Stimulated activated CD4-positive, alpha-beta T cell treated with anti-CD3 and anti-CD28 coated beads, Interleukin-1b, Interleukin-23, amount 100 ng/mL, for 1 hour (primary cell): ENCODE results near the gene BACE1.

ENCODE experiments used
- DNase-seq, 2 donors: peaks; one replicate each; pipeline ENCODE4 v3.0.0-alpha.2; 2020; ENCODE audit warnings: low read depth in 2 of 2

BACE1 gene

GRCh38 chr11:117309310-117309709 is 6.7 kb downstream of the BACE1 start:
- DNase-seq = no peak

GRCh38 chr11:117305145-117305544 is 10.9 kb downstream of the BACE1 start:
- no peak for DNase-seq

DNA sequence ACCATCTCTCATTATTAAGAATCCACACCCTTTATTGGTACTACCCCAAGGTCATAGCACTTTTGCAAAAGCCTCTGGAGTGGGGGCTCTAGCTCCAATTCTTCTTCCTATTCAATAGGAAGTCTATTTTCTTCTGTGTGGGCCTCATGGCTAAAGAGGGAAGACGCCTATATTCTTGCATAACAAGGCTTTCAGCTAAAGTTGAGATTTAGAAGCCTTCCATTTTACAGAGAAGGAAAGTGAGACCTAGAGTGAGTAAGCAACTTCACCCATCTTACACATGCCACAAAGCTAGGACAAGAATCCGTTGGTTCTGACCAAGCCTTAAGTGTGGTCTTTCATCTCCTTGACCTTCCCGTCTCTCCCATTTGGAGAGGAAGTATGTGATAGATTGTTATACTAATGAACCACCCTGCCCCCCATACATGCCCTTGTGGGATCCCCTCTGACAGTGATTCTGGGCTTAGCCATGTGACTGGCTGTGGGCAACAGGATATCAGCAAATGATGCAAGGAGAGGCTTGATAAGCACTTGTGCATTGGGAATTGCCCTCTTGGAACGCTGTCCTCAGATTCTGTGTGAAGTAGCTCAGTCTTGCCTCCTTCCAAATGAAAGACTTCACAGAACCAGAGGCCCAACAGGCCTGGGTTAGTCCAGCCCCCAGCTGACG is 12.3 kb downstream of the BACE1 start:
- no peak for DNase-seq

- DNase-seq = no peak
Observed at GRCh38 chr11:117303101-117303500, 13.0 kb downstream of the BACE1 start.

GRCh38 chr11:117302228-117302627 is 13.8 kb downstream of the BACE1 start:
- DNase-seq = no peak

DNA sequence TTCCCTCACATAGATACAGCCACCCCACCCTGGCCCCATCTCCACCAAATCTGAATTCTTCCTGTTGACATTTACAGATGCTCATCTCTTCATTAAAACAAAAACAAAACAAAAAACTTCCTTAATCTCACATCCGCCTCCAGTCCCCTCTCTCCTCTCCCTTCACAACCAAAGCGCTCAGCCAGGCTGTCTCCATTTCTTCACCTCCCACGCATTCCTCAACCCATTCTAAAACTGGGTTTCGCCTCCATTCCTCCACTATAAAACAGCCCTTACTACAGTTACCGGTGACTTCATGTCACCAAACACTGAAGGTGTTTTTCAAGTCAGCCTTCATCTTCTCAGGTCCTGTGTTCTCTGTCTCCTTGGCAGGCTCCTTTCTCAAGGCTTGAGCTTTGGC is 15.3 kb downstream of the BACE1 start:
- no peak for DNase-seq

DNA sequence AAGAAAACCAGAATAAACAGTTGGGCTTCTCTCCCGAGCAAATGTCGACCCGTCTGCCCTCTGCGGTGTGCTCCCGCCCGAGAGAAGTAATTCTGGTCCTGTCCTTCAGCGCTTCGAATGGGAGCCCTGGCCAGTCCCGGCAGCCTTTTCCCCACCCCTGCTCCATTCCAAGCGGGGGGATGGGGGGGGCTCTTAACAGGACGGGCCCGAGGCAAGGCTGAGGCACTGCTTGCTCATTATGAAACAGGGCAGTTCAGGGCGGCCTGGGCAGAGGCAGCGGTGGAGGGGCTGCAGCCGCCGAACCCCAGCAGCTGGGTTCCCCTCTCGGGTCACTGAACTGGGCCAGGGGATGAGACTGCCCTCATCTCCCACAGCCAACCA is 15.8 kb downstream of the BACE1 start:
- DNase-seq = no peak

DNA sequence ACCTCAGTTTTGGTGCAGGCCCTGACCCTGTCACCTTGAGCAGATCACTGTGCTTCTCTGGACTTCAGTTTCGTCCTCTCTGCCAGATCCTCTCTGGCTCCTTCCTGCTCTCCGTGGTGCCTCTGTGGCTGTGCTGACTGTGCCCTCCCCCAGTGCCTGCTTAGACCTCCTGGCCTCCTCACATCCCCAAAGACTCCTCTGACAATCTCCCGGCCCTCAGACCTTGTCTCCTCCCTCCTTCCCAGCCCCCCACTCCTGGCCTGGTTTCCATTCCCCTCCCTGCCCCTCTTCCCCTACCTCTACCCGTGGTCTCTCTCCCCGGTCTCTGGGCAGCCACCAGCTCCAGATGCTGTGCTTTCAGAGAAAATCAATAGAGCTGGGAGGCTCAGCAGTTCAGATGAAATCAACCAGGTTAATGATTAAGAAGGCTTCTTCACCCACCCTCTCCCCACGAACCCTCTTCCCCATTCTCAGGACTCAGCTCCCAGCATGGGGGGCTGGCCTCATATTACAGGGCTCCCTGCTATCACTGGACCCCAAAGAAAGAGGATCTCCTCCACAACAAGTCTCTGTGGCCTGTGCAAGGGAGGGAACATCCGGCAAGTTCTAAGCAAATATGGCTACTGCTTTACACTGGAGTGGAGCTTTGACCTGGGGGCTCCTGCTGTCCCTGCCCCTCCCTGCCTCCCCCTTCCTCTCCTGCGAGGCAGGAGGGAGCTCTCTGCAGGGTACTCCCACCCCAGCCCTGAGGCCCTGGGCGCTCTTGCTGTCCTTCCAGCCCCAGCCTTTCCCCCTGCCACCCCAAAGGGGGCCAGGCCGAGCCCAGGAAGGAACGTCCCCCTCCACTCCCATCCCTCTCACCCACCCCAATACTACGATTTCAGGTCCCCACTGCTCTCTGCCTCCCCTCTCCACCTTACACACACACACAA is 16.4 kb downstream of the BACE1 start:
- DNase-seq = no peak

- no peak for DNase-seq
Observed at GRCh38 chr11:117298195-117298594, 17.9 kb downstream of the BACE1 start.

- no peak for DNase-seq
Observed at GRCh38 chr11:117296881-117297280, 19.2 kb downstream of the BACE1 start.

DNA sequence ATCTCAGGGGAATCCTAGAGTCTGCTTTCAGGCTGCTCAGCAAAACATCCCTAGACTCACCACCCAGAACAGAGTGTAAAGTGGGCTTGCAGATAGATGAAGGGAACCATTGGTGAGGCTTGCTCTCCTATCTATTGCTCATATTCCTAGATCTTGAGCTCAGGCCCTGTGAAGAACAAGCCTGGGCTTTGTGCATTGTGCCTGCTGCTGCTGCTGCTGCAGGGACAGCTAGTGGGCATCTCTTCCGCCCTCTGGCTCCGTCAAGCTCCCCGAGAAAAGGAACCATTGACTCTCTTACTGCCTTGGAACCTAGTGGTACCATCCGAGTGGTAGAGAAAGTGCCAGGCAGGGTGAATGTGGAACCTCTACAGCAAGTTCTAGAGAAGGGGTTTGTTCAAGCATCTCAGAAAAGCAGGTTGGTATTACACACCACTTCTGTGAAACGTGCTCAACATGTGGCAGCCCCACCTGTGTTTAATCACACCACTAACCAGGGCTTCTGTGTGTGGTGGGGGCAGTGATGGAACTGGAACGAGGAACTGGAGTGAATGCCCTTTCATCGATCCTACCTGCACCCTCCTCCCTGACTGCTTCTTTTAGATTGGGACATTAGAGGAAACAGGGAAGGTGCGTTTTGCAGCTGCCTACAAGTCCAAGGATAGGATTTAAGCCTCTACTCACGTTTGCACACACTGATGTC is 20.5 kb downstream of the BACE1 start:
- no peak for DNase-seq

DNA sequence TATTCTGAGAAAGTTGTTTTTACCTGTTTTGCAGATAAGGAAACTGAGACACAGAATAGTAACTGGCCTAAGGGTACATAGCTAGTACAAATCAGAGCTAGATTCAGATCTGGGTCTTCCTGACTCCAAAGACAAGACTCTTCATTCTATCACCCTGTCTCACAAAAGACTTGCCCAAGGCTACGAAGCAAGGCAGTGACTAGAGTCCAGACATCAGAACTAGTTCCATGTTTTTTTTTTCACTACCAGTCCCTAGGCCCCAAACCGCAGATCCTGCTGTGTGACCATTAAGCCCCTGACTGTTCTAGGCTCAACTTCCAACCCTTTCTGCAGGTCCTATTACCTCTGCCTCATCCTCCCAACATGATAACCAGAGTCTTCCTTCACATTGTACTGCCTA is 23.4 kb downstream of the BACE1 start:
- no peak for DNase-seq

DNA sequence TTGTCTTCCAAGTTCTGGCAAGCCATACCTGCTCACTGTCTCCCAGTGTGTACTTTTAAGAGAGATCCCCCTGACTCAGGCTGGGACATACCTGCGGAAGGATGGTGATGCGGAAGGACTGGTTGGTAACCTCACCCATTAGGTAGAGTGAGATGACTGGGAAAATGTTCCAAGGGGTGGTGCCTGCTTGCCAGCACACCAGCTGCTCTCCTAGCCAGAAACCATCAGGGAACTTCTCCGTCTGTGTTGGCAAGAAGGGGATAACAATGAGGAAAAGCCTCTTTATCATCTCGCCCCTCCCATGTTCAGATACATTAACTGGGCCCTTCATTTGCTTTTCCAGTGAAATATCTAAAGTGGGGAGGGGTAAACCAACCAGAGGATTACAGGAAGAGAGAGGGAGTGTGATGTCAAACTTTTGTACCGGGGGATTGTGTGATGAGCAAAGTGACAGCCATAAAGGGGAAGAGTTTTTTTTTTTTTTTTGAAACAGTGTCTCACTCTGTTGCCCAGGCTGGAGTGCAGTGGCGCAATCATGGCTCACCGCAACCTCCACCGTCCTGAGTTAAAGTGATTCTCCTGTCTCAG is 25.2 kb downstream of the BACE1 start, which contains the start of gene BACE1-AS:
TSS of gene BACE1-AS (plus strand) at position 538 of the 588 bp plus-strand sequence.
- DNase-seq = no peak

GRCh38 chr11:117289795-117290194 is 26.3 kb downstream of the BACE1 start:
- no peak for DNase-seq

GRCh38 chr11:117287668-117288067 is 28.4 kb downstream of the BACE1 start:
- DNase-seq = no peak

DNA sequence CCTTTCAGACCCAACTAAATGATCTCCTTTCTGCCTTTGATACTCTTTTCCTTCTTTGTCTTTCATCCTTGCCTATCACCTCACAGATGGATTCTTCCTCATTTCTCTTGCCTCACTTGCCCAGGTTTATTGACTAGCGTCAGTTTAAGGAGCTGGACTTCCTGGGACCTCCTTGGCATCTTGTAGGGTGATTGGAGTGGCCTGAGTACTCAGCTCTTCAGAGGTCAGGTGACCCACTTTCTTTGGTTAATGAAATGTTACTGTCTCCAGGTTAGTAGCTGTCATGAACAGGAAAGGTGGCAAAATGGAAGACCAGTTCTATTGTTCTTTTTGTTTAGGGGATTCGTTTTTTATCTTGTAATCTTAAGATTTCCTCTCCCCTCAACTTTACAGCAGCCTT is 29.5 kb downstream of the BACE1 start:
- no peak for DNase-seq

DNA sequence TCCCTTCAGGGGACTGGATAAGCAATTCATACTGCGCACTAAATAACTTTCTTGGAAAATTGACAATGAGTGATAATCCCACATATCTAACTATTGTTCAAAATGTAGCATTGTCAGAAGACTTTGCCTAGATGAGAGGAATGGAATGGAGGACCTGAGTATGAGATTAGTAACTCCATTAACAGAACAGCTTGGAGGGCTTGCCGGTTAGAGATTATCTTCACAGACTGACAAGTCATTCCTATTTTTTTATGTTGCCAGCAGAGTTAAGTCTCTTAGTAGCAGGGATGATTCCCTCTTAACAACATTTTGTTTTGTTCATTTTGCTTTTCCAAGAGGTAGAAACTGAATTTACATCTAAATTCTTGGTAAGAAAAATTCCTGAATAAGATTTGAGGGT is 32.0 kb downstream of the BACE1 start:
- no peak for DNase-seq

DNA sequence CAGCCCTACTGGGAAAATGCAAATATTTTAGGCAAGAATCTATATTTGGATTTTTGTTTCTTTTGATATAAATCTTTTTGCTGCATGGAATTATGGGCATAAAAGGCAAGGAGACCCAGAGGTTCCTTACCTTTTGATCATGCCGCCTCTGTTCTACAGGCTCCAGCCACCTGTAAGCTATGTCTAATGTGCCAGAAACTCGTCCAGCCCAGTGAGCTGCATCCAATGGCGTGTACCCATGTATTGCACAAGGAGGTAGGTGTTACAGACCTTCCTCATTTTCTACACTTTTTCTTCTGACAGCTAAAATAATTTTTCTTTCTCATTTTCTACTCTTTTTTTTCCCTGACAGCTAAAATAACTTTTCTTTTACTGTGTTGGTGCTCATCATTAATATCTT is 33.1 kb downstream of the BACE1 start:
- DNase-seq = no peak

GRCh38 chr11:117281869-117282268 is 34.2 kb downstream of the BACE1 start:
- no peak for DNase-seq

DNA sequence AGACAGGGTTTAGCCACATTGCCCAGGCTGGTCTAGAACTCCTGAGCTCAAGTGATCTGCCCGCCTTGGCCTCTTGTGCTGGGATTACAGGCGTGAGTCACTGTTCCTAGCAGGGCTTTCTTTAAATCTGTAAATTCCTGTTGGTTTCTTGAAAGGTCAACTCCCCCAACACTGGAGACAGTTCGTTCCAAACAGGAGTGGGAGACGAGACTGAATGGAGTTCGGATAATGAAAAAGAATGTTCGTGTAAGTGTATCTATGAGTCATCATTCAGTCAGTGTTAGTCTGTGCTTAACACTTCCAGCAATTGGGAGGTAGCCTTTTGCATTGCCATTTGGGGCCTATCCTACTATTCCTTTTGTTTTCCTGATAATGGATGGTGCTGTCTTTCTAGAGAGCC is 34.9 kb downstream of the BACE1 start:
- no peak for DNase-seq

GRCh38 chr11:117279711-117280376 is 36.2 kb downstream of the BACE1 start:
- DNase-seq = no peak

- DNase-seq = no peak
Observed at GRCh38 chr11:117278347-117278746, 37.7 kb downstream of the BACE1 start.
